ENCODE data around the gene KBTBD8.

Gene KBTBD8

GRCh38 chr3:66986406-66986805, 11.7 kb upstream of the KBTBD8 start:
- H3K27ac ChIP-seq = no peak overlapping the region
- TF ChIP-seq CTCF (IDR thresholded peaks at IDR 0.05) = no peak
- no peak for TF ChIP-seq ZFX (IDR thresholded peaks at IDR 0.05; ENCODE audit: borderline replicate concordance)

GRCh38 chr3:66989241-66989640, 8.9 kb upstream of the KBTBD8 start:
- TF ChIP-seq ZFX (IDR thresholded peaks at IDR 0.05; ENCODE audit: borderline replicate concordance) (no peak), CTCF (IDR thresholded peaks at IDR 0.05) (no peak)
- no peak overlapping the region for H3K27ac ChIP-seq

GRCh38 chr3:66989860-66990696, 8.0 kb upstream of the KBTBD8 start:
- H3K27ac ChIP-seq = no peak overlapping the region
- TF ChIP-seq CTCF (IDR thresholded peaks at IDR 0.05) (peak; percentile 38), ZFX (IDR thresholded peaks at IDR 0.05; ENCODE audit: borderline replicate concordance) (no peak)

GRCh38 chr3:66991459-66991858, 6.6 kb upstream of the KBTBD8 start:
- TF ChIP-seq ZFX (IDR thresholded peaks at IDR 0.05; ENCODE audit: borderline replicate concordance) (no peak), CTCF (IDR thresholded peaks at IDR 0.05) (no peak)
- no peak overlapping the region for H3K27ac ChIP-seq

GRCh38 chr3:66993082-66993481, 5.0 kb upstream of the KBTBD8 start:
- no peak overlapping the region for H3K27ac ChIP-seq
- 0 out of 2 replicates have a peak, but pooled peaks have one; percentile 7 for TF ChIP-seq CTCF (IDR thresholded peaks at IDR 0.05)
- no peak for TF ChIP-seq ZFX (IDR thresholded peaks at IDR 0.05; ENCODE audit: borderline replicate concordance)

GRCh38 chr3:66994588-66994987, 3.5 kb upstream of the KBTBD8 start:
- no peak overlapping the region for H3K27ac ChIP-seq
- TF ChIP-seq ZFX (IDR thresholded peaks at IDR 0.05; ENCODE audit: borderline replicate concordance) (no peak), CTCF (IDR thresholded peaks at IDR 0.05) (no peak)

- TF ChIP-seq ZFX (IDR thresholded peaks at IDR 0.05; ENCODE audit: borderline replicate concordance) = no peak
- TF ChIP-seq CTCF (IDR thresholded peaks at IDR 0.05) = no peak
- H3K27ac ChIP-seq = no peak overlapping the region
Observed at GRCh38 chr3:66996696-66997095, 1.4 kb upstream of the KBTBD8 start.

All from 22Rv1 (cell line).